Esophagus squamous epithelium (tissue), 4 donors: Measurements from ENCODE around the gene NKX3-2.

Source experiments
- CTCF ChIP-seq, 6 experiments: fragments of 450-650 bp in 4 of 6; fragments of 200-600 bp in 2 of 6; sonication (generic) in 2 of 6; IDR thresholded peaks; one replicate each; pipeline ENCODE4 v1.5.1; 2016 to 2019; ENCODE audit warnings: antibody characterized with exemption in 6 of 6, mild to moderate bottlenecking in 4 of 6, moderate library complexity in 4 of 6
- POLR2A ChIP-seq, 4 donors: fragments of 450-650 bp; IDR thresholded peaks; one replicate each; pipeline ENCODE4 v1.6.1; 2017; ENCODE audit warnings: antibody characterized with exemption in 4 of 4, mild to moderate bottlenecking in 4 of 4, moderate library complexity in 3 of 4

DNA sequence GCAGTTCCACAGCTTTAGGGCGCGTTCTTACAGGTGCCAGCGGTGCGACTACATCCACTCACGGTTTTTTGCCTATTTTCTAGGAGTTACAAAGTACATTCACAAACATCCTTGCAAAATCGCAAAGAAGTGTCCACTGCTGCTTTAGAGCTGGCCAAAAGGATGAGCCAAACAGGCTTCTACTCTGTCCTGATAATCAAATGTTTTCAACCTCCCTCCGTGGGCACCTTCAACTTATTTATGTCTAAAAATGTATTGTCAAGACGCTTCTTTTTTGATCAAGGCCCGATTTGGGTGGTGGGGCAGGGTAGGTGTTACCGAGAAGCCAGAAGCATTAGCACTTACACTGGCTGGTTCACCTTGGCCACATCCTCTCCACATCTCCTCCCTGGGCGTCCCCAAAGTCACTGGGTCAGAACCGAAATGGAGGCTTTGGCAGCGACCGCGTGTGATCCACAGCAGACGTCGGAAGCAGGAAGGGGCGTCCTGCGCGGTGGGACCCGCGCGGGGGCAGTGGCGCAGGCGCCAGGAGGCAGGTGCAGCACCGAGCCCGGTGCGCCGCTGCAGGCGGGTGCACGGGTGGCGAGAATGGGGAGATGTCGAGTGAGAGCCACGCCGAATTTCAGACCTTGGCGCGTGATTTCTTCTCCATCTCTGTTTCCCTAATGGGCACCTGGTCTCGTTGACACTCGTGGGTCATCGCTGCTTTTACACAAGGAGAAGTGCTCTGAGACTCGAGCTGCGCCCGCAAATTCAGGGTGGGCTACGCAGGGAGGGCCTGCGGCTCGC is 16.9 kb downstream of the NKX3-2 start:
- no peak for TF ChIP-seq CTCF (IDR thresholded peaks at IDR 0.05)
- TF ChIP-seq POLR2A (IDR thresholded peaks at IDR 0.05), result no peak
